GF-D8 (cell line): ENCODE results near the gene NOP9.

Experiments
- DNase-seq: peaks from one replicate; lab custom pipeline; 2025; lab: John Stamatoyannopoulos, UW

NOP9 gene

GRCh38 chr14:24299255-24300191, at the start of gene NOP9, which contains the start of gene DHRS1:
Gene NOP9, plus strand, starts transcription at chr14:24299850. Its CDS starts 105 bp downstream, at chr14:24299955.
Gene DHRS1, minus strand, starts transcription at chr14:24299780. Its CDS starts 674 bp downstream, at chr14:24299106.
- peak; percentile 50 for DNase-seq

GRCh38 chr14:24250354-24250753, 49.3 kb upstream of the NOP9 start:
- DNase-seq: no peak

- no peak for DNase-seq
Observed at GRCh38 chr14:24251880-24252288, 47.8 kb upstream of the NOP9 start.

- no peak for DNase-seq
Observed at GRCh38 chr14:24252289-24253124, 47.1 kb upstream of the NOP9 start.

- DNase-seq: no peak
Observed at GRCh38 chr14:24253936-24254335, 45.7 kb upstream of the NOP9 start.

- DNase-seq: no peak
Observed at GRCh38 chr14:24254630-24255392, 44.8 kb upstream of the NOP9 start.

- no peak for DNase-seq
Observed at GRCh38 chr14:24255438-24255837, 44.2 kb upstream of the NOP9 start.

GRCh38 chr14:24255931-24256711, 43.5 kb upstream of the NOP9 start:
- no peak for DNase-seq

- DNase-seq: no peak
Observed at GRCh38 chr14:24256960-24257359, 42.7 kb upstream of the NOP9 start.

- no peak for DNase-seq
Observed at GRCh38 chr14:24258119-24258518, 41.5 kb upstream of the NOP9 start.

- DNase-seq: no peak
Observed at GRCh38 chr14:24258548-24259265, 40.9 kb upstream of the NOP9 start.

GRCh38 chr14:24259282-24260025, 40.2 kb upstream of the NOP9 start:
- no peak for DNase-seq

GRCh38 chr14:24260026-24260779, 39.4 kb upstream of the NOP9 start:
- no peak for DNase-seq

GRCh38 chr14:24260780-24261157, 38.9 kb upstream of the NOP9 start:
- DNase-seq: no peak

GRCh38 chr14:24261256-24261968, 38.2 kb upstream of the NOP9 start:
- no peak for DNase-seq

- DNase-seq: no peak
Observed at GRCh38 chr14:24261969-24262327, 37.7 kb upstream of the NOP9 start.

GRCh38 chr14:24262821-24263733, 36.6 kb upstream of the NOP9 start, which contains the start of gene TGM1:
Gene TGM1, minus strand, starts transcription at chr14:24263177. Its CDS starts 825 bp downstream, at chr14:24262352.
- DNase-seq: no peak
